ENCODE data around the gene PIGR.

PIGR gene

DNA sequence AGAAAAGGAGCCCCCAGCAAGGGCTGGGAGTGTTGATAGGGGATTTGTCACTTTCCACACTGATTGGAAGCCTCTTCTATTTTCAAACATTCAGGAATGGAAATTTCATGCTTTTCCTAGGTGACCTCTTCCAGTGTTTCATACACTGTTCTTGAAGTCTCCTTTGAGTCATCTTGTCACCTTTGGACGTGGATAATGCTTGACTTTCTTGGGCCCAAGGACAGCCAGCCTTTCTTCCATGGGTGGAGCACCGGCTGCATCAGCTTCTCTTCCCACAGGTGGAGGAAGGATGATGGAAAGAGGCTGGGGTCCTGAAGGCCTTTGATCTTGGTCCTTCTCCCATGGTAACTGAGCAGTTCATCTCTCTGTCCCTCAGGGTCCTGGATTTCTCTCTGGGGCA is 11.9 kb upstream of the PIGR start:
- no peak for DNase-seq

GRCh38 chr1:206957639-206958038 is 11.4 kb upstream of the PIGR start:
- no peak for DNase-seq

DNA sequence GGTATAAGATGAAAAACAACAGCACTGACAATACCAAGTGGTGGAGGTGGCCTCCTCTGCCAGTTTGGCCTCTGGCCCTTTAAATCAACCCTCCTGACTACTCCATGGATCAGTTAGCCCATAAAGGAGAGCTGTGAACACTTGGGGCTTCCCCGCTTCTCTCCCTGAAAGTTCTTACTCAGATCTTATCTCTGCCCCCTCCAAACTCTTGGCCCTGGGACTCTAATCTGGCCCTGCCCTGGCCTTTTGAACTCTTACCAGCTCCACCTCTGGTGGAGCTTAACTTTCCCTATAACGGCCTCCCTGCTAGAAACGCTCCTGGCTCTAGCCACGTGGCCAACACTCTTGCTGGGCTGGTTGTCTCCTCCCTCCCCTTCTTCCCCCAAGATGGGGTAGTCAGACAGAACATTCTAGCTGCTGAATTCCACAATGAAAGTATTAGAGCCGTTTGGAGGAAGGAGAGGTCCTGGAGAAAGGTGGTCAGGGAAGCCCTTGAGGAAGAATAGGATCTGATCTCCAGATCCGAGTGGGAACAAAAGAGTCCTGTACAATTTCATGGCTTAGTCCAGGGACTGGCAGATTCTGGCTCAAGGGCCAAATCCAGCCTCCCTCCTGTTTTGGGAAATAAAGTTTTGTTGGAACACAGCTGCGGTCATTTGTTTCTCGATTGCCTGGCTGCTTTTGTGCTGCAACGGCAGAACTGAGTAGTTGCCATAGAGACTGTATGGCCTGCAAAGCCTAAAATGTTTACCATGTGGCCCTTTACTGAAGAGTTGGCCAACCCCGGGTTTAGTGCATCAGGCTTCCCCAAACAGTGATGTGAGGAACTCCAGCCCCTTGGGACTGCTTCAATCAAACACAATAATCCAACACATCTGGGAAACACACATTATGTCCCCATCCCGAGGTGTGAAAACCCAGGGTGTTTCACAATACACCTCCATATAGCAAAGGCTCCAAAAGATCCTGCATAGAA is 9.5 kb upstream of the PIGR start:
- DNase-seq: no peak

DNA sequence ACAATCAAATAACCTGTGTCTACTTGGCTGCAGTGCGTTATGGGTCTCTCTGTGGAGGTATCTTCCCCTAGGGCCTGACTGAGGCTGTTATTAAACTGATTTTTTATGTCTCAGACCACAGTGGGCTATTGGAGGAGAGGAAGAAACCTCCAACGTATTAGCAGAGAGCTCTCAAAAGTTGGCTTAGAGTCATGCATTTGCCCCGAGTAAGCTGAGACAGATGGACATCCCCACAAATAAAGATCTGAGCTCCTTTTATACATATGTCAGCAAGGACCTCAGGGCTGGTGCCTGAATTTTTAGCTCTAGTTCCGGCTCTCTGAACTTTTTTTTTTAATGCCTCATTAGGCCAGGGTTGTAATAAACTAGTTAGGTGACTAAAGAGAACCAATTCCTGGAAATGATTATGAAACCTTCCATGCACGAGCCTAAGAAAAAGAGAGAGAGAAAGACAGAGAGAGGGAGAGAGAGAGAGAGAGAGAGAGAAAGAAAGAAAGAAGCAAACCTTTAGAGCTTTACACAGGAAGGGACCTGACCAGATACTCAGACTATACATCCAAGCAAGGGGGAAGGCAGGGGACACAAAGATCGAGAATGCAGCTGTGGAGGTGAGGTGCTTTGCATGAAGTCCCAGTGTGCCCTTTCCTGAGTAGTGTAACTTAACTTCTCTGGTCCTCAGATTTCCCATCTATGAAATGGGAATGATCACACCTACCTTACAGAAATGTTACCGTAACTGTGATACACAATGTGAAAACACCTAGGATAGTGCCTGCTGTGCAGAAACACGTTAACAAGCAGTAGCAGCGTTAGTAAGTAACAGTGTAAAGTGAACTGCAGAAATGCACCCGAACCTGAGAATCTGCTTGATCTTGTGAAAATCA is 8.4 kb upstream of the PIGR start:
- DNase-seq: no peak

GRCh38 chr1:206953626-206954025 is 7.4 kb upstream of the PIGR start:
- DNase-seq: no peak

- no peak for DNase-seq
Measured at GRCh38 chr1:206953126-206953525, 6.9 kb upstream of the PIGR start.

- no peak for DNase-seq
Measured at GRCh38 chr1:206952171-206952570, 5.9 kb upstream of the PIGR start.

DNA sequence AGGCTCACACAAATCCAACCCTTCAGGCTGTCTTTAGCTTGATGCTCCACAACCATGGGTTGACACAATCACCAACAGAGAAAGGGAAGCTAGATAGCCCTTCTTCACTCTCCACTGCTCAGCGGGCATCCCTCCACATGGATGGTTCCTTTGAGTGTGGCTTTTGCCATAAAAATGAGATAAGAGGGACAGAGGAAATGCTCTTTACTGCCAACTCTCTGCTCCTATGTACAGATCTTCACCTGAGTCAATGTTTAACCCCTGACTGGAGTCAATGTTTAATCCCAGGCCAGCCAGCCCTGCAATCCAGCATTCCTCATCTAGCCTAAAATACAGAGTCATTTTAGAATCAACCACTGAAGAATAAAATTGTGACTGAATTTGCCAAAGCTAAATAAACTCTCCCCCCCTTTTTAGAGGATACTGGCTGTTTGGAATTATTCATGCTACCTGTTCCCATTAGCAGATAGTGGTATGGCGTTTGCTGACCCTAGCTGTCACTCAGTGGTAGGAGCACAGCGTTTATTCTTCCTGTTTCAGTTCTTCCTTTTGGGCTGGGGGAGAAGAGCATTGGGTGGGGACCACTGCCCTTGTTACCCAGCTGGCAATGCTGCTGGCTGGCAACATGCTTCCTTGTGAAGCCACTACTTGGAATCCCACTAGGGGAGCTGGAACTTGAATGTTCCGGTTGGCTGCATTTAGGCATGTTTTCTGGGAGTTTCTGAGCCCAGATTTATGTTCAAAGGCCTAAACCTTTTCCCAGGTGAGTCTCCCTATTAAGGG is 5.2 kb upstream of the PIGR start:
- DNase-seq: no peak

DNA sequence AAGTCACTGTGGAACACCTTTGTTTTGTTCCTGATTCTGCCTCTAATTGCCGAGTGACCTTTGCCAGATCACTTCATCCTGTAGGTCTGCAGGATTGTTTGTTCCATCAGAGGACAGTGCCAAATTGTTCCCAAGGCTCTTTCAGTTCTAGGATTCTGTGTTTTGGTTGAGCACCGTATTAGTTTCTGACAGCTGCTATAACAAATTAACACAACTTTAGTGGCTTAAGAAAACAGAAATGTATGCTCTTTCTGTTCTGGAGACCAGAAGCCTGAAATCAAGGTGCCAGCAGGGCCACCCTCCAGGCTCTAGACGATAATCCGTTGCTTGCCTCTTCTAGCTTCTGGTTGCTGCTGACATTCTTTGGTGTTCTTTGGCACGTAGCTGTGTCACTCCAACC is 3.4 kb upstream of the PIGR start:
- no peak for DNase-seq

DNA sequence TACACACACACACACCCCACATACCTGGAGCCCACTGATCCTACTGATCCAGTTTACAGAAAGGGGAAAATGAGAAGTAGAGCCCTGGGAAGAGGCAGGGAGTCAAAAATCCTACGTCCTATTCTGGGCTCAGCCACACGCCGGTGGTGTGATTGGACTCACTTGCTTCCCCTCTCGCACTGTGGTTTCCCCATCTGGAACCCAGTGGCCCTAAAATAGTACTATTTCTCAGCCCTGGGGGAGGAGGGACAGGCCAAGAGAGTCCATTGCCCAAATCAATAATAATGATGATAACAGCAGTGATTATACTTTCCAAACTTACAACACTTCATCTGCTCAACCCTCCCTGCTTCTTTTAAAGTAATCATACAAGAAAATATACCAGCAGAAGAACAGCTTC is 2.9 kb upstream of the PIGR start:
- DNase-seq: no peak

- no peak for DNase-seq
Measured at GRCh38 chr1:206947255-206947654, 989 bp upstream of the PIGR start.

GRCh38 chr1:206945779-206946178 is 487 bp downstream of the PIGR start:
- no peak for DNase-seq

GRCh38 chr1:206944703-206945102 is 1.6 kb downstream of the PIGR start:
- DNase-seq: no peak

- DNase-seq: no peak
Measured at GRCh38 chr1:206941766-206942418, 4.4 kb downstream of the PIGR start.

DNA sequence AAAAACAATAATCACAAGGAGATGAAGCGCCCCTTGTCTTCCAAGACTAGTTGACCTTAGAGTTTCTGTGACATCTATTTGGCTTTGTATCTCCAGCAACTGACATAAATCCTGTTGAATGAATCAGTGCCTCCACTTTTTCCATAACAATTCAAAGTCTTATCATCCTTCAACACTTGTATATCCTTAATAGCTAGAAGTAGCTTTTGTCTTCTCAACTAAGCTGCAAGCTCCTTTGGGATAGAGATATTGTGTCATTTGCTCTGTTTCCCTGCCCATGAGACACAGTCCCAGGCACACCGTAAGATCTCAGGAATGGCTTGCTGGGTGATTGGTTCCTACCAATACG is 5.7 kb downstream of the PIGR start:
- DNase-seq: no peak

- no peak for DNase-seq
Measured at GRCh38 chr1:206939841-206940587, 6.3 kb downstream of the PIGR start.

DNA sequence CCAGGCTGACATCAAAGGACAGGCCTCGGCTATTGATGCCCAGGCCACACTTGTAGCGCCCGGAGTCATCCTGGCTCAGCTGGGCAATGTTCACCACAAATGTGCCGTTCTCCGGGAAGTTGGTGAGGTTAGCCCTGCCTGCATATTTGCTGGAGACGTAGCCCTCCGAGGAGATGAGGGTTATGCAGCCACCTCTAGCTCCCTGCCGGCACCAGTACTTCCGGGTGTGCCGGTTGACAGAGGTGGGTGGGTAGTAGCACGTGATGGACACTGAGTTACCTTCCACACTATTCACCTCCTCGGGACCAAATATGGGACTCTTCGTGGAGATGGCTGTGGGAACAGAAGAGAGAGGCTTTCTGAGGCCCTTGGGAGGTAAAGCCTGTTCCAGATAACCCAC is 7.1 kb downstream of the PIGR start:
- DNase-seq: no peak

DNA sequence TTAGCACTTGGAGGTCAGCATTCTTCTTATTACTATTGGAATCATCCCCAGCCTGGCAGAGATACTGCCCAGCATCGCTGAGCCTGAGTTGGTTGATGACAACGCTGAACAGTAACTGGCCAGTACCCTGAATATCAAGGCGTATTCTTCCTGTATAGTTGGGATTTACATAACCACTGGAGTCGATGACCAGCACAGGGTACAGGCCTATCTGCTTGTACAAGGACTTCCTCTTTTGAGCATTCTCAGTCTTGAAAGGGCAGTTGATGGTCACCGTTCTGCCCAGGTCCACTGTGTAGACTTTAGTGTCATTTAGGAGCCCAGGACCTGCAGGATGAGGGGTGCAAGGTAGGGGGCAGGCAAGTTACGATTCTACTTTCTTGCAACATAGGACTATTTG is 8.8 kb downstream of the PIGR start:
- DNase-seq: no peak

GRCh38 chr1:206935491-206936067 is 10.7 kb downstream of the PIGR start:
- DNase-seq: peak; percentile 53

GRCh38 chr1:206933333-206933945 is 12.8 kb downstream of the PIGR start:
- peak; percentile 70 for DNase-seq

DNA sequence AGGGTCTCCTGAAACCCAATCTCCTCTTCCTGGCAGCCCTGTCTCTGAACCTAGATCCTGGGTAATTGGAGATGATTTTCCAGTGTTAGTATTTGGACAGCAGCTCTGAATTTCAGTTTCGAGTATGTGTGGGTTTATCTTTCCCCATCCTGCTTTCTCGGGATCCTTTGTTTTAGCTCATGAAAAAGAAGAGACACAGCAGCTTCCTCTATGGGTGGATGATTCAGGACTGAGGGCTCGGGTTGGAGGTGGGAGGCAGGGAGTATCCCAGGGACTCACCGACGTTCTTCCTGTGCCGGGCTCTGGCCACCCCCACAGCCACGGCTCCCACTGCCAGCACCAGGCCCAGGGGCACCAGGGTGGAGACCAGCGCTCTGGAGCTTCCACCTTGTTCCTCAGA is 14.1 kb downstream of the PIGR start:
- no peak for DNase-seq

Data from activated naive CD4-positive, alpha-beta T cell treated with anti-CD3 and anti-CD28 coated beads, Interleukin-2, amount 50 U/mL, for 16 hours (primary cell).